ENCODE results near the gene ARHGAP27. TPM values are rescaled to one million over a fixed set of nuclear protein-coding genes. Genes with fewer than 3 reads are reported as not detected.

Gene ARHGAP27
- total and polyA plus RNA-seq, 8 donors: 7.7 to 390 (median 45.5) TPM

GRCh38 chr17:45423975-45424335, 8.7 kb downstream of the ARHGAP27 start:
- Histone ChIP-seq H3K9me3 (no peaks in the 10 kb centered on the region), H3K27me3 (peaks cover 0 to 22% (median 0%) of the 10 kb centered on the region in 3 donors), H3K4me1 (peaks cover 9 to 48% (median 30%) of the 10 kb centered on the region in 4 donors), H3K36me3 (no peaks in the 10 kb centered on the region), H3K4me3 (peak overlapping the region in 2 of 4 donors; percentile 18 to 44), H3K27ac (peak overlapping the region in 2 of 5 donors; percentile 83 to 84)
- TF ChIP-seq POLR2AphosphoS5 (IDR thresholded peaks at IDR 0.05) (no peak), EP300 (IDR thresholded peaks at IDR 0.05) (no peak), POLR2A (IDR thresholded peaks at IDR 0.05) (no peak), CTCF (IDR thresholded peaks at IDR 0.05) (no peak)
- no peak for DNase-seq
- 57 to 83% (median 73%) methylated on average over 1 of the region's 1 CpG for WGBS, 5 donors
- intact Hi-C loops (cut with DNase I; ENCODE audit: low total_unique reads): no loop called here

DNA sequence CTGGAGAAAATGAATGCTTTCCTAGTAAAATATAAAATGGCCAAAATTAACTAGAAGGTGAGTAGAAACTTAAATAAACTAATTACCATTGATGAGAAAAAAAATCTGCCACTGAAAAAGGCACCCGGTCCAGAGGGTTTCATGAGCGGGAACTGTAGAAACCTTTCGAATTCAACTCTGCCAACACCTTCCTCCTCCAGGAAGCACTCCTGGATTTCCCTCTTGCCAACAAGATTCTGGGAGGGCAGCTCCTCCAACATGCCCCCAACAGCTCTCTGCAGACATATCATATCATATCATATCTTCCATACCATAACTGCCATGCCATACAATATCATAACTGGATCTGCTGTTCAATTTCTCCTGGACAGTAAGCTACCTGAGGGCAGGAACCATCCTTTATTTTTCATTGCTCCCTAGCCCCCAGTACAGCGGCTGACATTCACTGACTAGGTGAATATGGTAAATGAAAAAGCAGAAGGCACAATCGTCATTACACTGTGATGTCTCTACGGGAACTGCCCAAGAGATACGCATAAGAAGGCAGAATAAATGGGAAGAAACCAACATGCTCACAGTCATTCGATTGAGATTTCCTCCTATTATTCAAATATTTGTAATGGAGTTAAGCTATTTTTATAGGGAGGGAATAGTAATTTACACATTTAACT, 9.2 kb downstream of the ARHGAP27 start:
- no peak for DNase-seq
- Histone ChIP-seq H3K27ac (peak overlapping the region in 1 of 5 donors; percentile 84), H3K27me3 (peaks cover 0 to 16% (median 0%) of the 10 kb centered on the region in 3 donors), H3K4me1 (peaks cover 4 to 48% (median 27%) of the 10 kb centered on the region in 4 donors), H3K36me3 (no peaks in the 10 kb centered on the region), H3K4me3 (no peak overlapping the region), H3K9me3 (no peaks in the 10 kb centered on the region)
- intact Hi-C loops (cut with DNase I; ENCODE audit: low total_unique reads): no loop called here
- WGBS, 5 donors: 59 to 86% (median 73%) methylated on average over 8 of the region's 8 CpGs
- TF ChIP-seq POLR2A (IDR thresholded peaks at IDR 0.05) (no peak), CTCF (IDR thresholded peaks at IDR 0.05) (no peak), EP300 (IDR thresholded peaks at IDR 0.05) (no peak), POLR2AphosphoS5 (IDR thresholded peaks at IDR 0.05) (no peak)

GRCh38 chr17:45414990-45415881, 17.4 kb downstream of the ARHGAP27 start:
- H3K4me1 ChIP-seq: peaks cover 5 to 60% (median 36%) of the 10 kb centered on the region in 4 donors

More at GRCh38 chr17:45414990-45415881, 17.4 kb downstream of the ARHGAP27 start:
- TF ChIP-seq CTCF (IDR thresholded peaks at IDR 0.05): no peak
- peak in 2 of 3 donors; percentile 20 to 41 for TF ChIP-seq POLR2AphosphoS5 (IDR thresholded peaks at IDR 0.05)
- no peak for TF ChIP-seq EP300 (IDR thresholded peaks at IDR 0.05)
- H3K27ac ChIP-seq: peak overlapping the region; percentile 13 to 83 (median 67)
- intact Hi-C loops (cut with DNase I; ENCODE audit: low total_unique reads): no loop called here
- H3K36me3 ChIP-seq: no peaks in the 10 kb centered on the region
- H3K4me3 ChIP-seq: no peak overlapping the region
- H3K27me3 ChIP-seq: no peaks in the 10 kb centered on the region
- H3K9me3 ChIP-seq: no peaks in the 10 kb centered on the region
- DNase-seq: peak in 1 of 2 donors; percentile 65
- WGBS, 5 donors: 40 to 69% (median 54%) methylated on average over 10 of the region's 10 CpGs

Data from stomach (tissue), 9 donors.